IPS-15b (cell line): Measurements from ENCODE around the gene TM9SF1.

Experiments
- H3K27me3 ChIP-seq: one replicate; pipeline ENCODE4 v1.6.1; 2013; ENCODE audit warnings: low read length; ENCODE audit not compliant: control insufficient read depth, insufficient read depth
- H3K36me3 ChIP-seq: one replicate; pipeline ENCODE4 v1.6.1; 2013; ENCODE audit warnings: low read length; ENCODE audit not compliant: control insufficient read depth, insufficient read depth
- H3K4me1 ChIP-seq: one replicate; pipeline ENCODE4 v1.6.1; 2013; ENCODE audit warnings: mild to moderate bottlenecking, low read length; ENCODE audit not compliant: control insufficient read depth, insufficient read depth
- H3K4me3 ChIP-seq: one replicate; pipeline ENCODE4 v1.5.1; 2013; ENCODE audit warnings: low read depth, low read length
- H3K9ac ChIP-seq: one replicate; pipeline ENCODE4 v1.6.1; 2013; ENCODE audit warnings: low read depth, mild to moderate bottlenecking, low read length
- H3K9me3 ChIP-seq: one replicate; pipeline ENCODE4 v1.6.1; 2013; ENCODE audit warnings: mild to moderate bottlenecking, low read length; ENCODE audit not compliant: control insufficient read depth, insufficient read depth

TM9SF1 gene

DNA sequence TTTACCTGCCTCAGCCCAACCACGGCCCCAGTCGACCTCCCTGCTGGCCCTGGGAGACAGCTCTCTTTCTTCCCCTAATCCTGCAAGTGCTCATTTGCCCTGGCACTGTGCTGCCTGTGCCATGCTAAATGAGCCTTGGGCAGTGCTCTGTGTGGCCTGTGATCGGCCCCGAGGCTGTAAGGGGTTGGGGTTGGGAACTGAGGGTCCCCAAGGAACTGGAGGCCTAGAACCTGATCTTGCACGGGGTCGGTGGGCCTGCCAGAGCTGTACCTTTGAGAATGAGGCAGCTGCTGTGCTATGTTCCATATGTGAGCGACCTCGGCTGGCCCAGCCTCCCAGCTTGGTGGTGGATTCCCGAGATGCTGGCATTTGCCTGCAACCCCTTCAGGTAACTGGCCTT lies 45.2 kb downstream of the TM9SF1 start:
- no peak overlapping the region for H3K4me3 ChIP-seq
- H3K9ac ChIP-seq: no peak overlapping the region
- H3K27me3 ChIP-seq: no peaks in the 10 kb centered on the region
- H3K4me1 ChIP-seq: peaks cover 3% of the 10 kb centered on the region
- H3K36me3 ChIP-seq: peaks cover 40% of the 10 kb centered on the region
- no peaks in the 10 kb centered on the region for H3K9me3 ChIP-seq

DNA sequence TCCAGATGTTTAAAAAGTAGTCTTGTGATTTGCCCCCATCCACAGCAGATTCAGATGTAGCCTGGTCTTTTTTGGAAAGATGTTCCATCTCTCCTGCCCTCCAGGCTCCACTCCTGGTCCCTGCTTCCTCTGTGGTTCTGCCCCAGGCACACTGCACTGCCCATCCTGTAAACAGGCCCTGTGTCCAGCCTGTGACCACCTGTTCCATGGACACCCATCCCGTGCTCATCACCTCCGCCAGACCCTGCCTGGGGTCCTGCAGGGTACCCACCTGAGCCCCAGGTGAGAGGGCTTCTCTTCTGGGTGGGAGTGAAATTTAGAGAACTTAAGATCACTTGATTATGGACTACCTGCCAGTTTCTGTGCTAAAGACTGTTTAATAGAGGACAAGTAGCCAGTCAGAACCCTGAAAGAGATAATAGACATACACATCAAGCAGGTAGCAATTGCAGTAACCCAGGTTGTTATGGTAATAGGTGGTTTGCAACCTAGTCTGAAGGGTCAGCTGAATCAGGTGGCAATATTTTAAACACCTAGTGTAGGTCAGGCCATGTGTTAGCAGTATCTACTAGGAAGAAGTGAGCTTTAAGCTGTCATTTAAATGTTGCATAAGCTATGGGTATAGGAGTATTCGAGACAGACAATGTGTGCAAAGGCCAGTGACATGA lies 45.8 kb downstream of the TM9SF1 start:
- Histone ChIP-seq H3K4me1 (peaks cover 3% of the 10 kb centered on the region), H3K27me3 (no peaks in the 10 kb centered on the region), H3K9me3 (no peaks in the 10 kb centered on the region), H3K4me3 (no peak overlapping the region), H3K36me3 (peaks cover 38% of the 10 kb centered on the region), H3K9ac (no peak overlapping the region)

DNA sequence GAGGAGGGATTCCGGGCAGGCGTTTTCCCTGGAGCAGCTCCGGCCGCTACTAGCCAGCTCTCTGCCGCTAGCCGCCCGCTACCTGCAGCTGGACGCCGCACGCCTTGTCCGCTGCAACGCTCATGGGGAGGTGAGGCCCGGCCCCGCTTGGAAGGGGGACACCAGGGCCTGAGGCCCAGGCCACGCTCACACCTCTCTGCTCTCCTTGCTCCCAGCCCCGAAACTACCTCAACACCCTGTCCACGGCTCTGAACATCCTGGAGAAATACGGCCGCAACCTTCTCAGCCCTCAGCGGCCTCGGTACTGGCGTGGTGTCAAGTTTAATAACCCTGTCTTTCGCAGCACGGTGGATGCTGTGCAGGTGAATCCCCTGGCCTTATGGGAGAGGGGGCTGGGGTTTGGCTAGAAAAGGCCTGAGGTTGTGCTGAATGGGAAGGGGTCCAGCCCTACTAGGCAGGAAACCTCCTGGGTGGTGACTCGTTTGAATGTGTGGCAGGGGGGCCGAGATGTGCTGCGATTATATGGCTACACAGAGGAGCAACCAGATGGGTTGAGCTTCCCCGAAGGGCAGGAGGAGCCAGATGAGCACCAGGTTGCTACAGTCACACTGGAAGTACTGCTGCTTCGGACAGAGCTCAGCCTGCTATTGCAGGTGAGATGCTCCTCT lies 47.3 kb downstream of the TM9SF1 start:
- H3K9ac ChIP-seq: peak overlapping the region; percentile 81
- H3K27me3 ChIP-seq: no peaks in the 10 kb centered on the region
- H3K4me3 ChIP-seq: peak overlapping the region; percentile 98
- H3K4me1 ChIP-seq: peaks cover 3% of the 10 kb centered on the region
- peaks cover 44% of the 10 kb centered on the region for H3K36me3 ChIP-seq
- H3K9me3 ChIP-seq: no peaks in the 10 kb centered on the region

DNA sequence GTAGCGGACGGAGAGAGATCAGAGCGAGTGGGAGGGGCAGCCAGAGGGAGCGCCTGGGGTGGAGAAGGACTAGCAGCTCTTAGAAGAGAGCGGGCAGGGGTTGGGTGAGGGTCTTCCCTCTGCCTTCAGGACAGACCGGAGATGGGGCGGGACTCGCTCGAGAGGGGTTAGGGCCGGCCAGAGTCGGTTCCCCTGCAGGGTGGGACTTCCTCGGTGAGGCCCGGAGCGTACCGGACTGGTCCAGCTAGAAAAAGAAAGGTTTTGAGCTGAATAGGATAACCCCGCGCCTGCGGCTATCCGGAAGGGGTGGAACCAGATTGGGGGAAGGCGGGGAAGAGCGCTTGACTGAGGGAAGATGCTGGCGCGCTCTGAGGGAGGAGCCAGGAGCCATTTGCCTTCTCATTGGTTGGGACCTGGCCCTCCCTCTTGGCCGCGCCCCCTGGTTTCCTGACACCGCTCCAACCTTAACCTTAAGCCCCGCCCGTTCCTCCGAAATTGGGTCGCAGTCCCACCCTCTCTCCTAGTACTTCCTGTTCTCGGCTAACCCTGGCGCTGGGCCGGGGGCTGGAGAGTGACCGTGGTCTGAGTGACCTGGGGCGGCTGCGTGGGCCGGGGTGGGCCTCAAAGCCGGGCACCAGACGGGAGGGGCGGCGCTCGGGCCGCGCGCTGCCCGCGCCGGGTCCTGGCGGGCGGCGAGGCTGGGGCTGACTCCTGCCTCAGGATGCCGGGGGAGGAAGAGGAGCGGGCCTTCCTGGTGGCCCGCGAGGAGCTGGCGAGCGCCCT lies 48.1 kb downstream of the TM9SF1 start, which contains the start of gene RNF31:
TSS of gene RNF31 (plus strand) at position 521 of the 783 bp plus-strand sequence. CDS start at position 722, 201 bp downstream.
- Histone ChIP-seq H3K9me3 (no peaks in the 10 kb centered on the region), H3K4me1 (peaks cover 3% of the 10 kb centered on the region), H3K36me3 (peaks cover 40% of the 10 kb centered on the region), H3K27me3 (no peaks in the 10 kb centered on the region), H3K9ac (peak within 1 kb of the TSS; percentile 87), H3K4me3 (peak within 1 kb of the TSS; percentile 98)

DNA sequence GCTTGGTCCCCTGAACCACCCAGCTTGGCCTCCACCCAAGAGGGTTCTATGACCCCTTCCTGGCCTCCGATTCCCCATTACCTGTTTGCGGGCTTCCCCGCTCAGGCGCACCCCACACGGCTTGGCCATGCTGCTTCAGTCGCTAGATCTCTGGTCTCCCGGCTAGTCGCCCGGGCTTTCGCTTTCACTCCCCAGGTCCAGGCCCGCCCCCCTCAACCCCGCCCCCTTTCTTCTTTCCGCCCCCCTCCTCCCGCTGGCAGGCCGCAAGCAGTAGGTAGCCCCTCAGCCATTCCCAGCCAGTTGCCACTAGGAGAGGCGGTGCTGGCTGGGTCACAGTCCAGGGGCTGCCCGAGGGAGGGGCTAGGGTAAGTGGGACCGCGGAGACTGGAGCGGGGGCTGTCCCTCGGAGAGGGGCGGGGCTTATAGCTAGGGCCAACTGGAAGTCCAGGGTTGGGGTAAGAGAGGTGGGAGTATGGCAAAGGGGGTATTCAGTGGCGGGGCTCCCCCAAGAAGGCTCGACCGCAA lies 48.7 kb downstream of the TM9SF1 start, which contains the start of gene PSME2:
TSS of gene PSME2 (minus strand) at position 158 of the 525 bp plus-strand sequence. CDS start at position 129, 29 bp downstream.
- Histone ChIP-seq H3K36me3 (peaks cover 34% of the 10 kb centered on the region), H3K4me1 (peaks cover 3% of the 10 kb centered on the region)

DNA sequence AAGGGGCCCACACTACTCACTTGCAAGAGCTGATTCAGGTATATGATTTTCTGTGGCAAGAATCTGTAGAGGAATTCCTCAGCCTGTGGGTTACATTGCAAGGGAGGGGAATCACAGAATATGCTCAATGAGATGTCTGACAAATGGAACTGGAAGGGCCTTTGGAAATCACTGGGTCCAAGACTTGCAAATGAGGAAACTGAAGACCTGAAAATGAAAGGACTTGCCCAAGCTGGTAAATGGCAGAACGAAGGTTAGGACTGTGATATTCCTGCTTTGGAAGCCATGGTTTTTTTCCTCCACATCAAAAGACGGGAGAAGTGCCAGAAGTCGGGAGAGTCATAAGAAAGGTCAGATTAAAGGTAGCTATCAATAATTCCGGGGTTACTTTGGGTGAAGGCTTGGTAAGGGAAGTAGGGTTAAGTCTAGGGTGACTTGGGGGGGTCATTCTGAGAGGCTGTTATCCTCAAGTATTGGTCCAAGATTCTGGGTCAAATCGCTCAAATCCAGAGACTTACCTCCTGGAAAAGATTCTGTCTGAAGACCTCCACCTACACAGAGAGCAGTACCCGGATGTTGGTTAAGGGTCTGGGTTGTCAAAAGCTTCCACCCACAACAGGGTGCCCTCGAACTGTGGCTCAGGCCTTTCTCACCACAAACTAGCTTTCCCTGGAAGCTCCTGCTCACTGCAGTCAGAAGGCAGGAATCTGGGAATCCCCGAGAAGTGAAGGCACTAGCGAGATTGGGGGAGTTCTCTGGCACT lies 49.4 kb downstream of the TM9SF1 start:
- H3K36me3 ChIP-seq: peaks cover 28% of the 10 kb centered on the region
- peak overlapping the region; percentile 87 for H3K9ac ChIP-seq
- H3K27me3 ChIP-seq: no peaks in the 10 kb centered on the region
- peaks cover 3% of the 10 kb centered on the region for H3K4me1 ChIP-seq
- no peaks in the 10 kb centered on the region for H3K9me3 ChIP-seq
- peak overlapping the region; percentile 92 for H3K4me3 ChIP-seq

More for the DNA sequence above, 48.7 kb downstream of the TM9SF1 start, which contains the start of gene PSME2:
- H3K9ac ChIP-seq: peak within 1 kb of the TSS; percentile 87
- H3K4me3 ChIP-seq: peak within 1 kb of the TSS; percentile 98
- no peaks in the 10 kb centered on the region for H3K27me3 ChIP-seq
- H3K9me3 ChIP-seq: no peaks in the 10 kb centered on the region

DNA sequence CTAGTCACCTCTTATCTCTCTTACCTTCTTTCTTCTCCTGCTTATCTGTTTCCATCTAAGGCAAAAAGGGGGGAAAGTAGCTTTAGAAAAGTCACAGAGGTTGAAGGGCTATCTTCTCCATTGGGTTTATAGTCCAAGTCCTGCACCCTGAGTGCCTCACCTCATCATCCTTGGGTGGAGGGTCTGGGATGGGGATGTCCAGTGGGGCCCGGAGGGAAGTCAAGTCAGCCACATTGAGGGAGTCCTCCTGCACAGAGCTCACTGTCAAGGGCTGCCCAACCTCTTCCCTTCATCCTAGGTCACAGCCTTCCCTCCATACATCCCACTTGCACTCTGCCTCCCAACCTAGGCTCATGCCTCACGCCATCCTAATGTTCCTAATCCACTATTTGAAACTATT lies 50.0 kb downstream of the TM9SF1 start:
- Histone ChIP-seq H3K4me3 (peak overlapping the region; percentile 92), H3K9me3 (no peaks in the 10 kb centered on the region), H3K27me3 (no peaks in the 10 kb centered on the region), H3K4me1 (peaks cover 3% of the 10 kb centered on the region), H3K9ac (no peak overlapping the region), H3K36me3 (peaks cover 24% of the 10 kb centered on the region)

DNA sequence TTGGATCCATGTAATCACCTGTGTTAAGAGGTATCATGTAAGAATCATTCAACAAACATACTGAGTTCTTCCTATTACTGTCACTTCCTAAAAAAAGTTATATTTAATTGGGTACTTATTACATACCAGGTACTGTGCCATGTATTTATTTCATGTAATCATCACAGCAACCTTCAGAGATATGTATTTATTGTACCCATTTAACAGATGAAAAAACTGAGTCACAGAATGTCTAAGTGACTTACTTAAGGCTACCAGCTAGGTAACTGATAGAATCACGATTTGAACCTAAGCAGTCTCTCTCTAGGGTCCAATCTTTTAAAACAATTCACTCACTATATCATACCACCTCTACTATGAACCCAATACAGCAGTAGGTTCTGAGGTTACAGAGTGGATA lies 50.8 kb downstream of the TM9SF1 start:
- Histone ChIP-seq H3K4me3 (no peak overlapping the region), H3K36me3 (peaks cover 18% of the 10 kb centered on the region), H3K4me1 (peaks cover 6% of the 10 kb centered on the region), H3K27me3 (no peaks in the 10 kb centered on the region), H3K9ac (no peak overlapping the region), H3K9me3 (no peaks in the 10 kb centered on the region)

DNA sequence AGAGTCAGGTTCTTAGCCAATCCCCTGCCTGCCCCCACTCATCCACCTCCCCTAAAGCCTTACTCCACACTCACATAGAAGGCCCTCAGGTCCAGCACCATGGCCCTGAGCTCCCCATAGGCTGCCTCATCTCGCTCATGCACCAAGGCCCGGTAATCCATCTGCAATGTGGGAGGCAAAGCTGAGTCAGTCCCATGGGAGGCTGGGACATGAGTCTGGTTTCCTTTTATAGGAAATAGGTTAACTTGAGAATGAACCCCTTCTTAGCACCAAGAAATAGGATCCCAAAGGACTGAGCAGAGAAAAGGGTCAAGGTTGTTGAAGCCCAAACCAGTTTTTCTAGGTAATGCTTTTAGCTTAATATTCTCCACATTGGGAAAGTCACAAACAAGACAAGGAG lies 51.7 kb downstream of the TM9SF1 start:
- H3K9ac ChIP-seq: no peak overlapping the region
- no peaks in the 10 kb centered on the region for H3K9me3 ChIP-seq
- peaks cover 4% of the 10 kb centered on the region for H3K4me1 ChIP-seq
- H3K4me3 ChIP-seq: no peak overlapping the region
- H3K27me3 ChIP-seq: no peaks in the 10 kb centered on the region
- peaks cover 21% of the 10 kb centered on the region for H3K36me3 ChIP-seq

DNA sequence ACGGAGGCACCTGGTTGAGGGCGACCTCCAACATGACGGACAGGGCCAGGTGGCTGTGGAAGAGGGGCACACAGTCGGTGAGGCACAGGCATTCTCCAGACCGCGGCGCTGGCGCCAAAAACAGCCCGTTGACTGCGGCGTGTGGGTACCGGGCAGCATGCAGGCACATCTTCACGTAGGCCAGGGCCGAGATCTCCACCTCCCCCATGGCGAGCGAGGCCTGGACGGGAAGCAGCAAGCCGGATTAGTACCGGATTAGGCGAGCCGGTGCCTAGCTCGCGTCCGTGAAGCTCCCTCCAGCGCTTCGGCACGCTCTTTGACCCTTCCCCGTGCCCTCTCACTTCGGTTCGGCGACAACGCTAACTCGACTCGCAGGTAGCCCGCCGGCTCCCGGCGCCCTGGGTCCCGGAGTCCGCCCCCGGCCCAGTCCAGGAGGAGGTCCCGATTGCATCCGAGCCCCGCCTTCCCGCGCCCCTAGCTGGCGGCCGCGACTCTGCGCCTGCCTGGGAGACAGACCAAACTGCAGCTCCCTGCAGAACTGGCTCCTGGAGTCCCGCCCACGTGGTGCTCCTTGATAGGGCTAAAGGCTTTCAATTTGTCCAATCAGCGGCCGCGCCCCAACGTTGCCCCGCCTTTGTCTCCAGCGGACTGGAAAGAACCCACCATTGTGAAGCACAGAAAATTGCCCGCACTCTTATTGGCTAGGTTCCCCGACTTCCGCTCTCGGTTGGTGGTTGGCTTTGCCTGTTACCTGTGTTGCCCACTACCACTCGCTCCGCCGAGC lies 54.0 kb downstream of the TM9SF1 start, which contains the start of gene EMC9:
TSS of gene EMC9 (minus strand) at position 495 of the 784 bp plus-strand sequence. CDS start at position 208, 287 bp downstream.
- Histone ChIP-seq H3K9me3 (no peaks in the 10 kb centered on the region), H3K4me1 (peaks cover 9% of the 10 kb centered on the region), H3K4me3 (peak within 1 kb of the TSS; percentile 99), H3K36me3 (peaks cover 27% of the 10 kb centered on the region), H3K9ac (peak within 1 kb of the TSS; percentile 91), H3K27me3 (no peaks in the 10 kb centered on the region)
